Measurements from ENCODE around the gene CCDC27. TPM values are rescaled to one million over a fixed set of nuclear protein-coding genes. Genes with fewer than 3 reads are reported as not detected.

The CCDC27 gene
- total RNA-seq, 1 donor from 2014 or later: not detected

- H3K4me1 ChIP-seq (ENCODE audit: insufficient read depth, low read length): no peaks in the 10 kb centered on the region
- Mint-ChIP-seq H3K4me1 (ENCODE audit: low read depth, unreplicated experiment) (no peaks in the 10 kb centered on the region), H3K27me3 (ENCODE audit: low read depth, unreplicated experiment) (peaks cover 22% of the 10 kb centered on the region), H3K4me3 (ENCODE audit: unreplicated experiment) (no peak overlapping the region), H3K9me3 (ENCODE audit: unreplicated experiment) (no peaks in the 10 kb centered on the region), H3K27ac (ENCODE audit: unreplicated experiment) (no peak overlapping the region), H3K36me3 (ENCODE audit: low read depth, unreplicated experiment) (no peaks in the 10 kb centered on the region)
- no peak overlapping the region for H2AFZ ChIP-seq (ENCODE audit: low read depth, low read length)
- no peaks in the 10 kb centered on the region for H3K36me3 ChIP-seq (ENCODE audit: insufficient read depth, low read length)
- TF ChIP-seq EZH2 (IDR thresholded peaks at IDR 0.05; ENCODE audit: insufficient read depth, low read length): no peak
- TF ChIP-seq, protein P1, sequence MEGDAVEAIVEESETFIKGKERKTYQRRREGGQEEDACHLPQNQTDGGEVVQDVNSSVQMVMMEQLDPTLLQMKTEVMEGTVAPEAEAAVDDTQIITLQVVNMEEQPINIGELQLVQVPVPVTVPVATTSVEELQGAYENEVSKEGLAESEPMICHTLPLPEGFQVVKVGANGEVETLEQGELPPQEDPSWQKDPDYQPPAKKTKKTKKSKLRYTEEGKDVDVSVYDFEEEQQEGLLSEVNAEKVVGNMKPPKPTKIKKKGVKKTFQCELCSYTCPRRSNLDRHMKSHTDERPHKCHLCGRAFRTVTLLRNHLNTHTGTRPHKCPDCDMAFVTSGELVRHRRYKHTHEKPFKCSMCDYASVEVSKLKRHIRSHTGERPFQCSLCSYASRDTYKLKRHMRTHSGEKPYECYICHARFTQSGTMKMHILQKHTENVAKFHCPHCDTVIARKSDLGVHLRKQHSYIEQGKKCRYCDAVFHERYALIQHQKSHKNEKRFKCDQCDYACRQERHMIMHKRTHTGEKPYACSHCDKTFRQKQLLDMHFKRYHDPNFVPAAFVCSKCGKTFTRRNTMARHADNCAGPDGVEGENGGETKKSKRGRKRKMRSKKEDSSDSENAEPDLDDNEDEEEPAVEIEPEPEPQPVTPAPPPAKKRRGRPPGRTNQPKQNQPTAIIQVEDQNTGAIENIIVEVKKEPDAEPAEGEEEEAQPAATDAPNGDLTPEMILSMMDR (IDR thresholded peaks at IDR 0.05; ENCODE audit: insufficient read depth, low read depth, low read length): no peak
- H3K27me3 ChIP-seq (ENCODE audit: insufficient read depth, low read length): peaks cover 11% of the 10 kb centered on the region
- H3K9ac ChIP-seq (ENCODE audit: low read length): no peak overlapping the region
- H3K27ac ChIP-seq (ENCODE audit: low read depth, low read length): no peak overlapping the region
- no peak for FAIRE-seq
- no peaks in the 10 kb centered on the region for H3K9me3 ChIP-seq (ENCODE audit: insufficient read depth, low read depth, low read length)
- no peak overlapping the region for H3K4me2 ChIP-seq (ENCODE audit: low read length)
- no peak for DNase-seq (ENCODE audit: low read depth)
- no peaks in the 10 kb centered on the region for H4K20me1 ChIP-seq (ENCODE audit: insufficient read depth, low read length)
- no peaks in the 10 kb centered on the region for H3K79me2 ChIP-seq (ENCODE audit: insufficient read depth, low read length)
- no peak overlapping the region for H3K4me3 ChIP-seq (ENCODE audit: insufficient read depth, low read depth, low read length)
These were observed 37.4 kb upstream of the CCDC27 start for GRCh38 chr1:3714814-3715213.

- Mint-ChIP-seq H3K4me1 (ENCODE audit: low read depth, unreplicated experiment) (no peaks in the 10 kb centered on the region), H3K9me3 (ENCODE audit: unreplicated experiment) (no peaks in the 10 kb centered on the region), H3K36me3 (ENCODE audit: low read depth, unreplicated experiment) (no peaks in the 10 kb centered on the region), H3K27me3 (ENCODE audit: low read depth, unreplicated experiment) (peaks cover 23% of the 10 kb centered on the region), H3K27ac (ENCODE audit: unreplicated experiment) (no peak overlapping the region), H3K4me3 (ENCODE audit: unreplicated experiment) (no peak overlapping the region)
- Histone ChIP-seq H3K4me2 (ENCODE audit: low read length) (no peak overlapping the region), H3K9me3 (ENCODE audit: insufficient read depth, low read depth, low read length) (no peaks in the 10 kb centered on the region), H3K27ac (ENCODE audit: low read depth, low read length) (no peak overlapping the region), H4K20me1 (ENCODE audit: insufficient read depth, low read length) (no peaks in the 10 kb centered on the region), H3K4me1 (ENCODE audit: insufficient read depth, low read length) (no peaks in the 10 kb centered on the region), H2AFZ (ENCODE audit: low read depth, low read length) (no peak overlapping the region), H3K79me2 (ENCODE audit: insufficient read depth, low read length) (no peaks in the 10 kb centered on the region), H3K27me3 (ENCODE audit: insufficient read depth, low read length) (peaks cover 13% of the 10 kb centered on the region), H3K9ac (ENCODE audit: low read length) (no peak overlapping the region), H3K36me3 (ENCODE audit: insufficient read depth, low read length) (no peaks in the 10 kb centered on the region), H3K4me3 (ENCODE audit: insufficient read depth, low read depth, low read length) (no peak overlapping the region)
- DNase-seq (ENCODE audit: low read depth): no peak
- no peak for FAIRE-seq
- TF ChIP-seq, protein P1 (IDR thresholded peaks at IDR 0.05; ENCODE audit: insufficient read depth, low read depth, low read length): no peak
- TF ChIP-seq EZH2 (IDR thresholded peaks at IDR 0.05; ENCODE audit: insufficient read depth, low read length): no peak
These were observed 35.9 kb upstream of the CCDC27 start for GRCh38 chr1:3716351-3716750.

GRCh38 chr1:3717041-3717714 lies 35.1 kb upstream of the CCDC27 start:
- peaks cover 2% of the 10 kb centered on the region for H3K9me3 Mint-ChIP-seq (ENCODE audit: unreplicated experiment)
- Histone ChIP-seq H3K79me2 (ENCODE audit: insufficient read depth, low read length) (no peaks in the 10 kb centered on the region), H4K20me1 (ENCODE audit: insufficient read depth, low read length) (no peaks in the 10 kb centered on the region), H3K9me3 (ENCODE audit: insufficient read depth, low read depth, low read length) (no peaks in the 10 kb centered on the region), H3K27ac (ENCODE audit: low read depth, low read length) (no peak overlapping the region), H3K4me3 (ENCODE audit: insufficient read depth, low read depth, low read length) (no peak overlapping the region), H3K9ac (ENCODE audit: low read length) (no peak overlapping the region), H3K27me3 (ENCODE audit: insufficient read depth, low read length) (peaks cover 13% of the 10 kb centered on the region), H3K36me3 (ENCODE audit: insufficient read depth, low read length) (no peaks in the 10 kb centered on the region), H3K4me1 (ENCODE audit: insufficient read depth, low read length) (no peaks in the 10 kb centered on the region), H3K4me2 (ENCODE audit: low read length) (no peak overlapping the region), H2AFZ (ENCODE audit: low read depth, low read length) (no peak overlapping the region)
- H3K27ac Mint-ChIP-seq (ENCODE audit: unreplicated experiment): no peak overlapping the region
- FAIRE-seq: no peak
- no peak overlapping the region for H3K4me3 Mint-ChIP-seq (ENCODE audit: unreplicated experiment)
- peaks cover 20% of the 10 kb centered on the region for H3K27me3 Mint-ChIP-seq (ENCODE audit: low read depth, unreplicated experiment)
- TF ChIP-seq, protein P1 (IDR thresholded peaks at IDR 0.05; ENCODE audit: insufficient read depth, low read depth, low read length): no peak
- no peak for TF ChIP-seq EZH2 (IDR thresholded peaks at IDR 0.05; ENCODE audit: insufficient read depth, low read length)
- DNase-seq (ENCODE audit: low read depth): no peak
- H3K4me1 Mint-ChIP-seq (ENCODE audit: low read depth, unreplicated experiment): no peaks in the 10 kb centered on the region
- H3K36me3 Mint-ChIP-seq (ENCODE audit: low read depth, unreplicated experiment): no peaks in the 10 kb centered on the region
